Activated CD4-positive, alpha-beta T cell treated with anti-CD3 and anti-CD28 coated beads, Interleukin-2, amount 10 ng/mL, durations not matched to agents 24 days and 14 days (primary cell): ENCODE data around the gene SNED1. TPM values are rescaled to one million over a fixed set of nuclear protein-coding genes. Genes with fewer than 3 reads are reported as not detected.

Experiments
- DNase-seq: peaks from one replicate; pipeline ENCODE4 v3.0.0; 2022
- H3K27ac Mint-ChIP-seq: one replicate; pipeline ENCODE4 v1.8.0; 2022; ENCODE audit warnings: mild to moderate bottlenecking, mixed read lengths
- H3K27me3 Mint-ChIP-seq: one replicate; pipeline ENCODE4 v1.8.0; 2022; ENCODE audit warnings: mixed read lengths
- H3K36me3 Mint-ChIP-seq: one replicate; pipeline ENCODE4 v1.8.0; 2022; ENCODE audit warnings: low read depth, mild to moderate bottlenecking, mixed read lengths
- H3K4me1 Mint-ChIP-seq: one replicate; pipeline ENCODE4 v1.8.0; 2021; ENCODE audit warnings: mixed read lengths
- H3K4me3 Mint-ChIP-seq: one replicate; pipeline ENCODE4 v1.8.0; 2022; ENCODE audit warnings: mild to moderate bottlenecking, moderate library complexity, mixed read lengths
- H3K9me3 Mint-ChIP-seq: one replicate; pipeline ENCODE4 v1.8.0; 2021; ENCODE audit warnings: mixed read lengths
- intact Hi-C: fragments of 100-400 bp; cut with micrococcal nuclease; formaldehyde crosslinking; loops from one replicate; pipeline ENCODE4 v1.15.1; 2023
- total RNA-seq: library from RNA; stranded (reverse); gene quantifications from 2 replicates; pipeline ENCODE4 v1.2.3, GENCODE V29; 2022

SNED1 gene
- total RNA-seq, 1 donor from 2014 or later, result 1.3 TPM

DNA sequence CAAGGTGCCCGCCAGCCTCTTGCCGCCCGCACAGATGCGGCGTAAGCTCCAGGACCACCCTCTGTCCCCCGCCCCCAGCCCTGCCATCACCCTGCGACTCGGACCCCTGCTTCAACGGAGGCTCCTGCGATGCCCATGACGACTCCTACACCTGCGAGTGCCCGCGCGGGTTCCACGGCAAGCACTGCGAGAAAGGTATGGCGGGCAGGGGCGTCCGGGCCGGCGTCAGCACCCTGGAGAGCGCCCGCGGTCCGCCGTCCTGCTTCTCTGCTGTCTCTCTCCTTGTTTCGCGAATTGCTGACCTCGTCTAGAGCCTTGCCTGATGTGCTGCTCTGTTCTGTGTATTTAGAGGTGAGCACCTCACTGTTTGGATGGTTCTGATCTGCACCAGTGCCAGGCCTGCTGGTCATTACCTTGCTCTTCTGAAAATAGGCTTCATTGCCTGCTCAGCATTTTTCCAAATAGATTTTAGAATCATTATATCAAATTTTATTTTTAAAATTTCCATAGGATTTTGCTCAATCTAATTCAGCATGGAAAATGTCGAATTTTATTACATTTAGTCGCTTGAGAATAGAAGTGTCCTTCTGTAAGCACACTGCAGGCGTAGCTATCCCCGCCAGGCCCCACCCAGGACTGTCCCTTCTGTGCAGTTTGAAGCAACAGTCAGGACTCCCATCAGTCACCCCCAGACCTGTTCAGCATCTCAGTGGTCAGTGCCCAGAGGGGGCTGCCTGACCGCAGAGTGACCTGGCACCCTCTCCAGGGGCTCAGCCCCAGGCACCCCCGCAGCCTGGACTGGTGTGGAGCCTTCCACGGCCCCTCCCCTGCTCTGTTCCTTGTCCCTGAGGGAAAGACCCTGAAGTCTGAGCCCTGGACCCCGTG lies 51.6 kb downstream of the SNED1 start:
- DNase-seq, result no peak
- no peak overlapping the region for H3K27ac Mint-ChIP-seq
- H3K36me3 Mint-ChIP-seq, result no peaks in the 10 kb centered on the region
- H3K4me3 Mint-ChIP-seq, result no peak overlapping the region
- no peaks in the 10 kb centered on the region for H3K9me3 Mint-ChIP-seq
- peaks cover 3% of the 10 kb centered on the region for H3K27me3 Mint-ChIP-seq
- H3K4me1 Mint-ChIP-seq, result no peaks in the 10 kb centered on the region
- intact Hi-C loops, result no loop called here

DNA sequence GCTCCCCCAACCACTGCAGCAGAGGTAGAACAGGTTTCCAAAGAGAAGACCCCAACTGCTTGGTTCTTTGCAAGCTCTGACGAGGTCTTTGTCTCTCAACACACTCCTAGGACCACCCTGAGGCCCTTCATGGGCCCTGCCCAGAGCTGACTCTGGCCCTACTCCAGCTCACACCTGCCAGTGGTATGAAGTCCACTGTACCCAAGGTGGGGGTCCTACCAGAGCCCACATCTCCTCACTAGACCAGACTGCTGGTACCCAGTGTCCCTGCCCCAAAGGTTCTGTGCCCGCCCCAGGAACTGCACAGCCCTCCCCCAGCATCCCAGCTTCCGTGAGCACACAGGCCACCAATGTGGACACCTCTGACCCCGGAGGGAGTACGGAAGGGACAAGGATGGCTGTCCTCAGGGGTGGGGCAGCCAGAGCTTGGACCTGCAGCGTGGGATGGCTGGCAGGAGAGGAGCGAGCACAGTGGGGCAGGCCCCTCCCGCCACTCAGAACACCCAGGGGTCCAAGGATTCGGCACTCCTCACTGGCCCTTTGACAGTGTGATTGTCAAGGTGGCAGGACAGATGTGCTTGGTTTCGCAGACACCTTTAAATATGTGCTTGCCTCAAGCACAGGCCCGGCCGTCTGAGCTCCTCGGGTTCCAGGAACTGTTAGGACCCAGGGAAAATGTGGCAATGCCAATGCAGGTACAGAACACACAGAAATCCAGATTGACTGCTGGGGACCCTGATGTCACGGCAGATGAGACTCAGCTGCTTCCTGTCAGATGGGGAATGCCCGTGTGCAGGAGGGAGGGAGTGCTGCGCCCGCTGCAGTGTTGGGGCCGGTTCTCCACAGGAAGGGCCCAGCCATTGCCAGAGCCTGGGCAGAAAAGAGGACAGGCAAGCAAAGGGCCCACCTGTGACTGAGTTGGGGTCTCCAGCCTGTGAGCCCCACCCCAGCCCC lies 52.5 kb downstream of the SNED1 start:
- no peak overlapping the region for H3K4me3 Mint-ChIP-seq
- no peaks in the 10 kb centered on the region for H3K27me3 Mint-ChIP-seq
- no peaks in the 10 kb centered on the region for H3K9me3 Mint-ChIP-seq
- no peak overlapping the region for H3K27ac Mint-ChIP-seq
- DNase-seq, result no peak
- intact Hi-C loops, result no loop called here
- no peaks in the 10 kb centered on the region for H3K4me1 Mint-ChIP-seq
- no peaks in the 10 kb centered on the region for H3K36me3 Mint-ChIP-seq

DNA sequence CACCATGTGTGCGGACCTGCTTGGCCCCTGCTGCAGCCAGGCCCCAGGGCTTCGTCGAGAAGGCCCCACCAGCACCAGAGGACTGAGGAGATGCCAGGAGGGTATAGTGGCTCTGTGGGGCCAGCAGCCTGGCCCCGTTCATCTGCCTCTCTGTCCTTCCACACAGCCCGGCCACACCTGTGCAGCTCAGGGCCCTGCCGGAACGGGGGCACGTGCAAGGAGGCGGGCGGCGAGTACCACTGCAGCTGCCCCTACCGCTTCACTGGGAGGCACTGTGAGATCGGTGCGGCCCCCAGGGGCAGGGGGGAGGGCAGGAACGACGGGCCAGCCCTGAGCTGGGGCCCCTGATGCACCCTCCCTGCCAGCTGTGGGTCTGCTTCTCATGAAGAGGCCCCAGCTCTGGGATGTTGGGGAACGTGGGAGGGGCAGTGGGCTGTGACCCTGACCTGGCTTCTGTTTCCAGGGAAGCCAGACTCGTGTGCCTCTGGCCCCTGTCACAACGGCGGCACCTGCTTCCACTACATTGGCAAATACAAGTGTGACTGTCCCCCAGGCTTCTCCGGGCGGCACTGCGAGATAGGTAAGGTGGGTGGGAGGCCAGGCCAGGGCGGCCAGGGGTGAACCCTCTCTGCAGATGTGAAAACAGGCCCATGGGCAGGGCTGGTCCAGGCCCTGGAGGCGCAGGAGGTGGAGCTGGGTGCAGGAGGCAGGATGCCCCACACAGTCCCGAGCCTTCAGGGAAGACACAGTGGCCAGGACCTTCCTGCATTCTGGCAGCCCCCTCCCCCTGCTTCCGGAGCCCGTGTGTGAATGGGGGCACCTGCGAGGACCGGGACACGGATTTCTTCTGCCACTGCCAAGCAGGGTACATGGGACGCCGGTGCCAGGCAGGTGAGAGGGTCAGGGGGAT lies 53.4 kb downstream of the SNED1 start:
- no peak overlapping the region for H3K27ac Mint-ChIP-seq
- H3K9me3 Mint-ChIP-seq, result no peaks in the 10 kb centered on the region
- no peak overlapping the region for H3K4me3 Mint-ChIP-seq
- H3K36me3 Mint-ChIP-seq, result no peaks in the 10 kb centered on the region
- intact Hi-C loops, result no loop called here
- no peaks in the 10 kb centered on the region for H3K4me1 Mint-ChIP-seq
- DNase-seq, result no peak
- H3K27me3 Mint-ChIP-seq, result no peaks in the 10 kb centered on the region

DNA sequence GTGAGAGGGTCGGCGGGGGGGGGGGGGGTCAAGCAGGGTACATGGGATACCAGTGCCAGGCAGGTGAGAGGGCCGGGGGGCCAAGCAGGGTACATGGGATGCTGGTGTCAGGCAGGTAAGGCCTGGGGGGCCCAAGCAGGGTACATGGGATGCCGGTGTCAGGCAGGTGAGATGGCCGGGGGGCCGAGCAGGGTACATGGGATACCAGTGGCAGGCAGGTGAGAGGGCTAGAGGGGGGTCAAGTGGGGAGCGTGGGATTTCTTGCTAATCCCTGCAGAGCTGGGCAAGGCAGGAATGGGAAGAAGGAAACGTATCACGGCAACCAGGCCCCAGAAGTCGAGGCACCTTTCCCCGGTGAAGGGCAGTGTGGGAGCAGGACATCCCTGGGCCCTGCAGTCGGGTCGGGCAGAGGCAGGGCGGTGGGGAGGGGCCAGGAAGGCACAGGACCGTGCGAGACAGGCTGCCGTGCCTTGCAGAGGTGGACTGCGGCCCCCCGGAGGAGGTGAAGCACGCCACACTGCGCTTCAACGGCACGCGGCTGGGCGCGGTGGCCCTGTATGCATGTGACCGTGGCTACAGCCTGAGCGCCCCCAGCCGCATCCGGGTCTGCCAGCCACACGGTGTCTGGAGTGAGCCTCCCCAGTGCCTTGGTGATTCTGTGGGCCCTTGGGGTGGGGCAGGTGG lies 54.4 kb downstream of the SNED1 start:
- H3K4me1 Mint-ChIP-seq, result no peaks in the 10 kb centered on the region
- no peaks in the 10 kb centered on the region for H3K36me3 Mint-ChIP-seq
- H3K9me3 Mint-ChIP-seq, result no peaks in the 10 kb centered on the region

DNA sequence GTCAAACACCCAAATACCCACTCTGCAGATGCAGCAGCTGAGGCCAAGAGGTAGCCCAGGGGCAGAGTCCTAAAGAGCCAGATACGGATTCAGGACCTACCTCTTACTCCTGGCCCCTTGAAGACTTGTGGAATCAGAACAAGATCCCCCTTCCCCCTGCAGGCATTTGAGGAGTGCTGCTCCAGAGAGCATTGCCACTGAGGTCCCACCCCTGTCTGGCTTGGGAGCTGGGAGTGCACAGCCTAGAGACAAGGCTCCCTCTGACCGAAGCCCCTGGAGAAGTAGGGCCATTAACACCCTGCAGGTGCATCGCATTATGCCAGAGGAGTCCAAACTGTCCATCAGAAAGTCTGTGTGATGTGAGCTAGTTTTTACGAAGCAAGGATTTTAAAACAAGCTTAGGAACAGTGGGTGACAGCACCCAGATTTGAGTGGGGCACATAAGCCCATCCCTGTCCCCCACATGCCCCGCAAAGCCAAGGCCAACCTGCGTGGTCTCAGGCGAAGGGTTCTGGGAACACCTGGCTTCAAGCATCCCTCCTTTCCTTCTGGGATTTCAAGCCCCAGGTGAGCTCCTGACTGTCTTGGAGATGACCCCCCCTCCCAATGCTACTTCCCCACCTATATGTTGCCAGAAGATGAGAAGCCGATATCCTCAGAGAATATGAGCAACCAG lies 55.3 kb downstream of the SNED1 start:
- H3K4me3 Mint-ChIP-seq, result no peak overlapping the region
- H3K27ac Mint-ChIP-seq, result no peak overlapping the region
- no peaks in the 10 kb centered on the region for H3K36me3 Mint-ChIP-seq
- H3K4me1 Mint-ChIP-seq, result no peaks in the 10 kb centered on the region
- intact Hi-C loops, result no loop called here
- H3K9me3 Mint-ChIP-seq, result no peaks in the 10 kb centered on the region
- DNase-seq, result no peak
- H3K27me3 Mint-ChIP-seq, result no peaks in the 10 kb centered on the region

More for the DNA sequence above, 54.4 kb downstream of the SNED1 start:
- H3K27ac Mint-ChIP-seq, result no peak overlapping the region
- intact Hi-C loops, result no loop called here
- no peak overlapping the region for H3K4me3 Mint-ChIP-seq
- no peak for DNase-seq
- H3K27me3 Mint-ChIP-seq, result no peaks in the 10 kb centered on the region

DNA sequence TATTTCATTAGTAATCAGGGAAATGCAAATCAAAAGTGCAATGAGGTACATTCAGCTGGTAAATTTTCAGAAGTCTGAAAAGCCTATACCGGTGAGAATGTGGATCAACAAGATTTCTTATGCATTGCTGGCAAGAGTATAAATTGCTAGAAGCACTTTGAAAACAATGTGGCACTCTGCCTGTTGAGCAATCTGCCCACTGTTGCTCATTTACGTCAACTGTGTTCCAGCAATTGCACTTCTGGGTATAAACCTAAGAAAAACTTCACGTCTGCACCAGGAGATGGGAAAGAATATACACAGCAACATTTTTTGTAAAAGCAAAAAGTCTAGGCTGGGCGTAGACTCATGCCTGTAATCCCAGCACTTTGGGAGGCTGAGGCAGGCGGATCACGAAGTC lies 62.9 kb downstream of the SNED1 start:
- no peak for DNase-seq
- H3K4me3 Mint-ChIP-seq, result no peak overlapping the region
- no peaks in the 10 kb centered on the region for H3K9me3 Mint-ChIP-seq
- no peaks in the 10 kb centered on the region for H3K27me3 Mint-ChIP-seq
- intact Hi-C loops, result no loop called here
- H3K4me1 Mint-ChIP-seq, result peaks cover 2% of the 10 kb centered on the region
- H3K36me3 Mint-ChIP-seq, result no peaks in the 10 kb centered on the region
- no peak overlapping the region for H3K27ac Mint-ChIP-seq

DNA sequence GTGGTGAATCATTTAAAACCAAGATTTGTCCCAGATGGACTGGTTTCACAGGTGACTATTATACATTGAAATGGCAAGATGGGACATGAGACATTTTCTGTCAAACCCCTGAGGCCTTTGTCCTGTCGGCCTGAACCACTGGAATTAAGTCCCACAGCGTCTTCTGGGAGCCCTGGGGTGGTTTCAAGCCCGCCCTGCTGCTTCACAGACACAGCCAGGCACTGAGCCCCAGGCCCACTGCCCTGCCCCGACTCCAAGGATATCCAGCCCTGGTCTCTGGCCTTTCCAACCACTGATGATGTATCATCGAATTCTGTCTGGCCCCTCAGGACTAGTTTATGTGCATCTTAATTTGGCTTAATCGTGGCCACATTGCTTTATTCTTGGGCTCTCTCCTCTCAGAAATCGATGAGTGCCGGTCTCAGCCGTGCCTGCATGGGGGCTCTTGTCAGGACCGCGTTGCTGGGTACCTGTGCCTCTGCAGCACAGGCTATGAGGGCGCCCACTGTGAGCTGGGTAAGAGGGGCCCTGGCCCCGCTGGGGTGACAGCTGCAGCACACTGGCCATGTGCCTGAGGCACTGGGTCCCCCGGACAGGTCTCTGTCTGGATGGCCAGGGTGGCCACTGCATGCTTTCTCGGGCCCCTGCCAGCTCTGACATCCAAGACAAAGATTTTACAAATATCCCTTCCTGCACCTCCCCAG lies 64.1 kb downstream of the SNED1 start:
- H3K4me3 Mint-ChIP-seq, result no peak overlapping the region
- H3K36me3 Mint-ChIP-seq, result no peaks in the 10 kb centered on the region
- no peak overlapping the region for H3K27ac Mint-ChIP-seq
- peaks cover 2% of the 10 kb centered on the region for H3K4me1 Mint-ChIP-seq
- no peaks in the 10 kb centered on the region for H3K9me3 Mint-ChIP-seq
- intact Hi-C loops, result no loop called here
- H3K27me3 Mint-ChIP-seq, result no peaks in the 10 kb centered on the region
- DNase-seq, result no peak

DNA sequence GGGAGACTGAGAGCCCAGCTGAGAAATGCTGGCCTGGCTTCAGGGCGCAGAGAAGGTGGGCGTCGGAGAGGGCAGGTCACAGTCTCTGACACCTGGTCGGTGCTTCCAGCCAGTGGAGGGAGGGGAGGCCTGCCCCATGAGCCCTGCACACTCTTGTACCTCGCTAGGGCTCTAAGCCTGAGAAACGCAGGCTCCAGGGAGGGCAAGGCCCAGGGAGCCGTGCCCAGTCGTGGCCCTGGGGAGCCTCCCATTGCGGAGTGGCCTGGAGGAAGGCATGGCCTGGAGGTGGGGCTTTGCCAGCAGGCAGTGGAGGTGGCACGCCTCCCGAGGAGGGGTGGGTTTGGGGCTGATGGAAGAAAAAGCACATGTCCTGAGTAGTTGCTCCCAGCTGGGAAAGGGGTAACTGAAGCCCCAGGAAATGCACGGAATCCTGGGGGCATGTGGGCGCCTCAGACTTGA lies 64.7 kb downstream of the SNED1 start:
- Mint-ChIP-seq H3K27me3 (no peaks in the 10 kb centered on the region), H3K4me1 (peaks cover 2% of the 10 kb centered on the region), H3K36me3 (no peaks in the 10 kb centered on the region), H3K4me3 (no peak overlapping the region), H3K27ac (no peak overlapping the region), H3K9me3 (no peaks in the 10 kb centered on the region)
- intact Hi-C loops, result no loop called here
- no peak for DNase-seq

DNA sequence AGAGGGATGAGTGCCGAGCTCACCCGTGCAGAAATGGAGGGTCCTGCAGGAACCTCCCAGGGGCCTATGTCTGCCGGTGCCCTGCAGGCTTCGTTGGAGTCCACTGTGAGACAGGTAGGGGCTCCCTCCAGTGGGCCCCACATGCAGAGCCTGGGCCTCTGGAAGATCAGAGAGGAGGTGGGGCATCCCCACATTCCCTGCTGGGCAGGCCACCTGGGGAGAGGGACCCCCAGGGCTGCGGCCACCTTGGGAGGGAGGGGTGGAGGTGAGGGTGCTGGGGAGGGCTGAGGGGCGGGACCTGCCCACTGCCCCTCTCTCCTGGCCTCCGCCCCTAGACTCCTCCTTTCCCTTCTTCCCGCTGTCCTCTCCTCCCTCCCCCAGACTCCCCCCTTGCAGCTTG lies 65.2 kb downstream of the SNED1 start:
- H3K27ac Mint-ChIP-seq, result no peak overlapping the region
- intact Hi-C loops, result no loop called here
- no peak overlapping the region for H3K4me3 Mint-ChIP-seq
- no peaks in the 10 kb centered on the region for H3K36me3 Mint-ChIP-seq
- H3K4me1 Mint-ChIP-seq, result peaks cover 2% of the 10 kb centered on the region
- DNase-seq, result no peak
- H3K27me3 Mint-ChIP-seq, result no peaks in the 10 kb centered on the region
- H3K9me3 Mint-ChIP-seq, result no peaks in the 10 kb centered on the region

DNA sequence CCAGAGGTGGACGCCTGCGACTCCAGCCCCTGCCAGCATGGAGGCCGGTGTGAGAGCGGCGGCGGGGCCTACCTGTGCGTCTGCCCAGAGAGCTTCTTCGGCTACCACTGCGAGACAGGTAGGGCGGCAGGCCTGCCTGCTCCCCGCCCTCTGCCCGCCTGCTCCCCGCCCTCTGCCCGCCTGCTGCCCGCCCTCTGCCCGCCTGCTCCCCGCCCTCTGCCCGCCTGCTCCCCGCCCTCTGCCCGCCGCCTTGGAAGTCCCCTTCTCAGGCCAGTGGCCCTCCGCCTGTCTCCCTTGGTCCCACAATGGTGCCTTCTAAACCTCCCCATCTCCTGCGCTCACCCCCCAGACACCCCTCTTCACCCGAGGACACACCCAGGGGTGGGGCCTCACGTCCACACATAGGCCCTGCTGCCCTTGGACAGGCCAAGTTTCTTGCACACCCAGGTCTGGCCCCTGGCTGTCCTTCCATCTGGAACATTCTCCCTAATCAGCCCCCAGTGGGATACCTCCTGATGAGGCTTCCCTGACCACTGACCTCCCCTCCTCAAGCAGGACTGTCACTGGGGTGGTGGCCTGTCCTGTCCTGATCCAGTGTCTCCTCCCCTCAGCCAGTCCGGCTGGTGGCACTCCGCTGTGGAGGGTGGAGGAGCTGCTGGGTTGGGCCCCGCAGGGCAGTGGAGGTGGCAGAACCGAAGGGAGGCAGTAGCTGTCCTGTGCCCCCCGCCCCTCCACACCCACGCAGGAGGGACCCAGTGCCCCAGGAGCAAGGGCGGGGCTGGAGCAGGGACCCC lies 65.8 kb downstream of the SNED1 start:
- intact Hi-C loops, result no loop called here
- Mint-ChIP-seq H3K36me3 (no peaks in the 10 kb centered on the region), H3K9me3 (no peaks in the 10 kb centered on the region), H3K4me3 (peak overlapping the region; percentile 61), H3K27me3 (no peaks in the 10 kb centered on the region), H3K27ac (no peak overlapping the region), H3K4me1 (peaks cover 2% of the 10 kb centered on the region)
- peak; percentile 82 for DNase-seq

DNA sequence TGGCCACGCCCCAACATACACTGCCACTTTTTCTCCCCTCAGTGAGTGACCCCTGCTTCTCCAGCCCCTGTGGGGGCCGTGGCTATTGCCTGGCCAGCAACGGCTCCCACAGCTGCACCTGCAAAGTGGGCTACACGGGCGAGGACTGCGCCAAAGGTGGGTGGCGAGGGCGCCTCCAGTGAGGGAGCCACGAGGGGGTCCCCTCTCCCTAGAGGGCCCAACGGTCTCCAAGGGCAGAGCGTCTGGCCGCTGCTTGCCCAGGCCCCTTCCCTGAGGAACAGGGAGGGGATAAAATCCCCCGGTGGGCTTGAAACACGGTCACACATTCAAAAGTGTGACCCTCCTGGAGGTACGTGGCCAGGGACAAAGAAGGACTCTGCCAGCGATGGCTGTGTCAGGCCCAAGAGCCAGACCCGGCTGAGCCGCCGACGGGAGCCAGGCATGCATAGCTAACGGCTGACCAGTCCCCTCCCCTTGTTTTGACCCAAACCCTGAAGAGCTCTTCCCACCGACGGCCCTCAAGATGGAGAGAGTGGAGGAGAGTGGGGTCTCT lies 66.5 kb downstream of the SNED1 start:
- H3K27me3 Mint-ChIP-seq, result no peaks in the 10 kb centered on the region
- H3K9me3 Mint-ChIP-seq, result no peaks in the 10 kb centered on the region
- H3K4me3 Mint-ChIP-seq, result no peak overlapping the region
- DNase-seq, result no peak
- intact Hi-C loops, result no loop called here
- no peak overlapping the region for H3K27ac Mint-ChIP-seq
- no peaks in the 10 kb centered on the region for H3K36me3 Mint-ChIP-seq
- H3K4me1 Mint-ChIP-seq, result peaks cover 2% of the 10 kb centered on the region
